Thyroid gland (tissue), 4 donors: Measurements from ENCODE around the gene UGGT1. TPM values are rescaled to one million over a fixed set of nuclear protein-coding genes. Genes with fewer than 3 reads are reported as not detected.

Source experiments
- DNase-seq, 2 donors: peaks; one replicate each; pipeline ENCODE4 v3.0.0-alpha.2; 2019
- H3K27ac ChIP-seq, 3 donors: fragments of 200-600 bp; sonication (generic); 1 replicate in 2 of 3; 2 replicates in 1 of 3; pipeline ENCODE4 v1.5.1; 2016 to 2019; ENCODE audit warnings: mild to moderate bottlenecking in 1 of 3, moderate library complexity in 1 of 3
- H3K27me3 ChIP-seq: fragments of 200-600 bp; sonication (generic); one replicate; pipeline ENCODE4 v1.5.1; 2019
- H3K36me3 ChIP-seq, 2 donors: fragments of 200-600 bp; sonication (generic); one replicate each; pipeline ENCODE4 v1.5.1; 2016 to 2019
- H3K4me1 ChIP-seq, 2 donors: fragments of 200-600 bp; sonication (generic); one replicate each; pipeline ENCODE4 v1.5.1; 2017 to 2019
- H3K4me3 ChIP-seq, 3 donors: fragments of 200-600 bp; sonication (generic); replicated peaks in 1 of 3; 1 replicate in 2 of 3; 2 replicates in 1 of 3; pipeline ENCODE4 v1.5.1; 2016; ENCODE audit warnings: mild to moderate bottlenecking in 1 of 3
- H3K9me3 ChIP-seq: fragments of 200-600 bp; sonication (generic); one replicate; pipeline ENCODE4 v1.5.1; 2017
- CTCF ChIP-seq, 6 experiments: fragments of 200-600 bp in 3 of 6; fragments of 450-650 bp in 3 of 6; sonication (generic) in 3 of 6; IDR thresholded peaks; one replicate each; pipeline ENCODE4 v1.5.1; 2016 to 2019; ENCODE audit warnings: antibody characterized with exemption in 6 of 6, mild to moderate bottlenecking in 2 of 6, inconsistent platforms in 1 of 6, moderate library complexity in 1 of 6
- POLR2A ChIP-seq, 2 donors: fragments of 450-650 bp; IDR thresholded peaks; one replicate each; pipeline ENCODE4 v1.6.1; 2017; ENCODE audit warnings: antibody characterized with exemption in 2 of 2, mild to moderate bottlenecking in 2 of 2, moderate library complexity in 1 of 2
- WGBS, 2 donors: methylation state at CpG; one replicate each; pipeline ENCODE4 v1.1.5; 2017; 5-methylcytosine and 5-hydroxymethylcytosine counted together
- intact Hi-C: fragments of 100-400 bp; cut with DNase I; formaldehyde crosslinking; loops from one replicate; pipeline ENCODE4 v1.15.1; 2023
- total RNA-seq, 4 donors: library from RNA; depleted of rRNA; stranded (reverse); fragments of >200 nt; gene quantifications; one replicate each; pipeline ENCODE4 v1.2.3, GENCODE V29; 2016

UGGT1 gene
- total RNA-seq, 4 donors from 2014 or later = 53.1 to 90.7 (median 71.4) TPM

GRCh38 chr2:128217671-128218070, 126.7 kb downstream of the UGGT1 start:
- Histone ChIP-seq H3K4me1 (no peaks in the 10 kb centered on the region), H3K4me3 (no peak overlapping the region), H3K27ac (no peak overlapping the region), H3K9me3 (no peaks in the 10 kb centered on the region), H3K27me3 (no peaks in the 10 kb centered on the region), H3K36me3 (no peaks in the 10 kb centered on the region)
- WGBS, 2 donors = 62 to 72% methylated on average over 4 of the region's 4 CpGs
- no peak for DNase-seq
- no peak for TF ChIP-seq CTCF (IDR thresholded peaks at IDR 0.05)
- TF ChIP-seq POLR2A (IDR thresholded peaks at IDR 0.05) = no peak
- intact Hi-C loops = no loop called here

DNA sequence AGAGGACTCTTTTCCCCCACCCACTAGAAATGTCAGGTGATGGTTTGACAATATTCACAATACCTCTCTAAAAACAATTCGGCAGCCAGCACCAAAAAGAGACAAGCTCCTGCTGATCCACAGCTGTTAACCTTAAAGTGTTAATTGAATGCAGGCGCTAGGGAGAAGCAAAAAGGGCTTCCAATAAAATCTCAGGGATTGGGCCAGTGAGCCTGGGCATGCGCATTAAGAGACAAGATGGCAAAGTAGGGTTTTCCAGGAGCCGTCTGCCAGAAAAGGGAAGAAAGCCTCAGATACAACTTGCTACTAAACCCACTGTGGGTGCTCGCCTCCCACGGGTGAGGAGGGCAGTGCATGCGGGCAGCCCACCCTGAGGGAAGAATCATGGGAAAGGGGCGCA, 128.9 kb downstream of the UGGT1 start:
- DNase-seq = no peak
- TF ChIP-seq CTCF (IDR thresholded peaks at IDR 0.05) = no peak
- no peak for TF ChIP-seq POLR2A (IDR thresholded peaks at IDR 0.05)
- intact Hi-C loops = no loop called here
- Histone ChIP-seq H3K27ac (no peak overlapping the region), H3K36me3 (no peaks in the 10 kb centered on the region), H3K4me3 (no peak overlapping the region), H3K9me3 (no peaks in the 10 kb centered on the region), H3K4me1 (no peaks in the 10 kb centered on the region), H3K27me3 (no peaks in the 10 kb centered on the region)
- WGBS, 2 donors = 71 to 79% methylated on average over 8 of the region's 8 CpGs

GRCh38 chr2:128227862-128228261, 136.9 kb downstream of the UGGT1 start:
- no peak for DNase-seq
- intact Hi-C loops = no loop called here
- TF ChIP-seq POLR2A (IDR thresholded peaks at IDR 0.05) (no peak), CTCF (IDR thresholded peaks at IDR 0.05) (no peak)
- WGBS, 2 donors = 96 to 100% methylated on average over 1 of the region's 1 CpG
- Histone ChIP-seq H3K4me3 (no peak overlapping the region), H3K36me3 (no peaks in the 10 kb centered on the region), H3K4me1 (peaks cover 0 to 5% of the 10 kb centered on the region in 2 donors), H3K9me3 (no peaks in the 10 kb centered on the region), H3K27me3 (no peaks in the 10 kb centered on the region), H3K27ac (no peak overlapping the region)

DNA sequence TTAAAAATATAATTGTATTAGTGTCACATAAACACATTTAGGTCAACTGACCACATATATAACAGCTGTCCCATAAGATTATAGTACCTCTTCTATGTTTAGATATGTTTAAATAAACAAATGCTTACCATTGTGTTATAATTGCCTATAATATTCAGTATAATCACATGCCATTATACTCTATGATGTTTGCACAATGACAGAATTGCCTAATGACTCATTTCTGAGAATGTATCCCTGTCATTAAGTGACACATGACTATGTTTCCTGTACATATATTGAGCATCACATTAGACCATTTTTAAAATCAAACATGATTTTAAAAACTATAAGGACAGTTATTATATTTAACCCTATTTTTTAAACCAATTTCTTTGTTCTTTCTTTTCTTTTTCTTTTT, 137.9 kb downstream of the UGGT1 start:
- Histone ChIP-seq H3K9me3 (no peaks in the 10 kb centered on the region), H3K36me3 (no peaks in the 10 kb centered on the region), H3K27me3 (no peaks in the 10 kb centered on the region), H3K4me1 (peaks cover 0 to 9% of the 10 kb centered on the region in 2 donors), H3K4me3 (no peak overlapping the region), H3K27ac (no peak overlapping the region)
- DNase-seq = no peak
- intact Hi-C loops = no loop called here
- TF ChIP-seq POLR2A (IDR thresholded peaks at IDR 0.05) (no peak), CTCF (IDR thresholded peaks at IDR 0.05) (no peak)

DNA sequence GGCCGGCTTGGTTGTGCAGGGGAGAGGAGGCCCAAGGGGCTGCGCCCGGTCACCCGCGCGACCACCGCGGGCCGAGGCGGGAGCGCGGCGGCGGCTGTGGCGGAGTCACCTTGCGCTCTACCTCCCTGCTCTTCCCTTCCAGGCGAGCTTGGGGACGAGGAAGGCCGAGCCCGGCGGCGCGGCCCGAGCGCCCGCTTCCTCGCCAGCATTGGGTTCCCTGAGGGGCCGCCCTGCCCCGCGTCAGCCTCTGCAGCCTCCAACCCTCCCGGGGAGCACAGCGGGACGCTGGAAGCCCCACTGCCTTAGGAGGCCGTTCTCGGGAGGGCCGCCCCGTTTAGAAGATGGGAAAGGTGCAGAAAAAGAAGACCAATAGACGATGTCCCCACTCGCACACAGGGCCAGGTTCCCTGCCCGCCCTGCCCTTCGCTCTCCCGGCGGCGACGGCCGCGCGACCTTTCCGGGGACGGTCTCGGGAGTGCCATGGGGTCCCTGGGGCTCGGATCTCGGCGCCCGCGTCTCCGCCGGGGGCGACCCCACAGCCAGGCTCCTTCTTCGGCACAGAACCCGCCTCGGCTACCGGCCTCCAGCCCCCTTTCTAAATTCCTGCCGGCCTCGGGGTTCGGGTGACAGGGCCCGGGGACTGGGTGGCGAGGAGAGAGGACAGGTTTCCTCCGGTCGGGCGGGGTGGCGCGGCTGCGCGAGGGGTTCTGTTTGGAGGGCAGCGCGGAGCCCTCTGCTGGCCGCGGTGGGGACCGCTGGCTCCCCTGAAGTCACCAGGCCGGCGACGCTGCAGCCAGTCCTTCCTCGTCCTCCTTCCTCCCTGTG, 142.2 kb downstream of the UGGT1 start:
- Histone ChIP-seq H3K4me1 (peaks cover 0 to 9% of the 10 kb centered on the region in 2 donors), H3K27me3 (no peaks in the 10 kb centered on the region), H3K36me3 (no peaks in the 10 kb centered on the region), H3K27ac (peak overlapping the region in 1 of 3 donors; percentile 50), H3K9me3 (no peaks in the 10 kb centered on the region), H3K4me3 (peak overlapping the region; percentile 46 to 74 (median 47))
- DNase-seq = peak; percentile 81 to 89
- intact Hi-C loops = no loop called here
- TF ChIP-seq POLR2A (IDR thresholded peaks at IDR 0.05) (peak in 1 of 2 donors; percentile 31), CTCF (IDR thresholded peaks at IDR 0.05) (peak; percentile 51 to 95 (median 77))
- 0 to 1% methylated on average over 3 to 27 of the region's 84 CpGs for WGBS, 2 donors
